NCI-H2227 (cell line): Measurements from ENCODE around the gene AIF1L.

Experiments used
- DNase-seq: peaks from one replicate; lab custom pipeline; 2025; ENCODE audit not compliant: unreplicated experiment; lab: John Stamatoyannopoulos, UW

The AIF1L gene

DNA sequence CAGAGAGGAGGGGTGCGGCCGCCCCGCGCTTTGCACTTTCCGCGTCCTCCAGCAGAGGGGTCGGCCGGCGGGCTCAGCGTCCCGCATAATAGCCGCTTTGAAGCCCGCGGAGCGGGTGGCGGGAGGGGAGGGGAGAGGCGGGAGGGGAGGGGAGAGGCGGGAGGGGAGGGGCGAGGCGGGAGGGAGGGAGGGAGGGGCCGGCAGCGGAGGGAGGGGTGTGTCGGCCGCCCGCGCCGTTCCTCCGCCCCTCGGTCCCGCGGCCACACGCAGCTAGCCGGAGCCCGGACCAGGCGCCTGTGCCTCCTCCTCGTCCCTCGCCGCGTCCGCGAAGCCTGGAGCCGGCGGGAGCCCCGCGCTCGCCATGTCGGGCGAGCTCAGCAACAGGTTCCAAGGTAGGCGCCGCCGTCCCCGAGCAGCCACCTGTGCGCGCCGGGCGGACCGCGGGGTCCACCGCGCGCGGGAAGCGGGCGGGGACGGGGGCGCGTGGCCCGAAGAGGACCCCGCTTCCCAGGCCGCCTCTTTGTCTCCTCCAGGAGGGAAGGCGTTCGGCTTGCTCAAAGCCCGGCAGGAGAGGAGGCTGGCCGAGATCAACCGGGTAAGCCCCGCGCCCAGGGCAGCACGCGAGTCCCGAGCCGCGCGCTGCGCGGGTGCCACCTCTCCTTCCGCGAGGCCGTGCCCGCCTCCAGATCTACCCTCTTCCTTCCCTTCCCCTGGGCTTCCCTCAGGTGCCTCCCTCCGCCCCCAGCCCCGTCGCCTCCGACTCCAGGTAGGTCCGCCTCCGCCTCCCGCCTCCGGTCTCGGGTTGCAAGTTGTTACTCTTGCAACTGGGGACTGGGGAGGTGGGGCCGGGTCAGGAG is at the start of gene AIF1L:
AIF1L (plus strand) TSS at position 263 of the 857 bp plus-strand sequence; CDS start at position 362, 99 bp downstream.
- peak; percentile 69 for DNase-seq

DNA sequence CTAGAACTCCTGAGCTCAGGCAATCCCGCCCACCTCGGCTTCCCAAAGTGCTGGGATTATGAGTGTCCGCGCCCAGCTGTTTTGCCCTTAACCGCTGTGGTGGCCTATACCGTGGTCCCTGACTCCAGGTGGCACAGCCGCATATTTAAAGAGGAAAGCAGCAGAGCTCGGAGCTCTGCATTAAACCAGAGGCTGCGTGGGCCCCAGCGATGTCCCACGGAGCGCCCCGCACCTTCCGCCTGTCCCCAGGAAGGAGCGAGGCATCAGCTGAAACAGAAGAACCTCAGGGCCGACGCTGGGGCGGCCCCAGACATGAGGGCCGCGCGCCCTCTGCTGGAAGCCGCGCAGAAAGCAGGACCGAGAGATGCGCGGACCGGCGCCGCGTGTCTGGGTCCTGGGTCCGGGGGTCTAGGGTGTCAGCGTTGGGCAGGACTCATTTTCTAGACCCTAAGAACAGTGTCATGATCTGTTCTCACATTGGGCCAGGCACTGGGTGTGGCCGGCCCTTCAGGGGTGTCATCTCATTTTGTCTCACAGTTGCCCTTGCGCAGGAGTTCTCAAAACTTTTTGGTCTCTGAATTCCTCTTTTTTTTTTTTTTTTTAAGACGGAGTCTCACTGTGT is 49.6 kb upstream of the AIF1L start:
- DNase-seq, result peak; percentile 75

DNA sequence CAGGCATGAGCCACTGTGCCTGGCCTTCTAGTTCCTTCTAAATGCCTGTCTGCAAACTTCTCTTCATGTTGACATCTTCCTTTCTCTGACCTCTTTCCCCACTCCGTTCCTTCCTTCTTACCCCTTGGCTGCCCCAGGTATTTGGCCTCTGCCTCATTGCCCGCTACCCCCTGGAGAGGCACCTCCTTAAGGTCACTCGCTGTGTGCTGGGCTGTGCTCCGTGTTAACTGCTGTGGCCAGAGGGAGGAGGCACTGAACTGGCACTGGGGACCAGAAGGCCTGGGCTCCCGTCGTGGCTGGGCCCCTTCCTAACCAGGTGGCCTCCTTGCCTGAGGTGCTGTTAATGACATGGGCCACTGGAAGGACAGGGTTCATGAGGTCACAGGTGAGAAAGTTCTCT is 48.0 kb upstream of the AIF1L start:
- no peak for DNase-seq

DNA sequence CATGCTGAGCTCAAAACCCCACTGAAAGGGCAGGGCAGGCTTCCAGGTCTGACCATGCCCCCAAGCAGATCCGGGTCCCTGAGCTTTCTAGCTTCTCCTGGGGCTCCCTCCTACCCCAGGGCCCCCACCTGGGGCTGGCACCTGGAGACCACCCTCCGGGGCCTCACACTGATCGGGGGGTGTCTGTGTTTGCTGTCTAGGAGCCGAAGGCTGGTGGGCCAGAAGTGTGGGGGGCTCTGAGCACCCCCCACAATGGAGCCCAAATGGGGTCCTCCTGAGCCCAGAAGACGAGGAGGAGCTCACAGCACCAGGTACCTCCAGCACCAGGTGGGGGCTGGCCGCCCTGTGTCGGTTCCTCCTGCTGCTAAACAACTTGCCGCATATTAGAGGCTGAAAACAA is 47.5 kb upstream of the AIF1L start:
- no peak for DNase-seq

DNA sequence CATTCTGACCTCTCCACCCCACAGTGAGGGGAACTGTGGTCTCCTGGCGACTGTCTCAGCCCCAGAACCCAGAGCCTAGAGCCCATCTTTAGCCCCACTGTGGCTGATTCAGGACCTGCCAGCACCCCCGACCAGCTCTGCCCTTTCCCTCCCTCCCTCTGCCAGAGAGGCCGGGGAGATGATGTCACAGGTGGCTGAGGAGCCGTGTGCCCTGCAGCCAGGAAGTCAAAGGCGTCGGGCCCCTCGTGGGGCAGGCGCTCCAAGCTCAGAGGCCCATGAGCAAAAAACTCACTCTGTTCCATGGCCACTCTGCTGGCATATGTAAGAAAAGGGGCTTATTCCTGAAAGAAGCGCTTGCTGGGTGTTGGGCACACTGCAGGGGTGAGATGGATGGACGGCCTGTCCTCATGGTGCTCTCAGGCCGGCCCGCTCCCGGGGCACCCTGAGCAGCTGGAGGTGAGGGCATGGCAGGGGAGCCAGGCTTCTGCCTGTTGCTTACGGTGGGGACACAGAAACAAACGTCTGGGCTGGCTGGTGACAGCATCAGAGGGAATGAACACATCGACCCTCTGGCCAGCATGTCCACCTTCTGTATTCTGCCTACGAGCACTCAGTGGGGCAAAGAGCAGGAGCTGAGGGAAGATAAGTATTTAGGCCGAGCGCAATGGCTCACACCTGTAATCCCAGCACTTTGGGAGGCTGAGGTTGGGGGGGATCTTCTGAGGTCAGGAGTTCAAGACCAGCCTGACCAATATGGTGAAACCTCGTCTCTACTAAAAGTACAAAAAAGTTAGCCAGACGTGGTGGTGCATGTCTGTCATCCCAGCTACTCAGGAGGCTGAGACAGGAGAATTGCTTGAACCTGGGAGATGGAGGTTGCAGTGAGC is 46.3 kb upstream of the AIF1L start:
- no peak for DNase-seq

DNA sequence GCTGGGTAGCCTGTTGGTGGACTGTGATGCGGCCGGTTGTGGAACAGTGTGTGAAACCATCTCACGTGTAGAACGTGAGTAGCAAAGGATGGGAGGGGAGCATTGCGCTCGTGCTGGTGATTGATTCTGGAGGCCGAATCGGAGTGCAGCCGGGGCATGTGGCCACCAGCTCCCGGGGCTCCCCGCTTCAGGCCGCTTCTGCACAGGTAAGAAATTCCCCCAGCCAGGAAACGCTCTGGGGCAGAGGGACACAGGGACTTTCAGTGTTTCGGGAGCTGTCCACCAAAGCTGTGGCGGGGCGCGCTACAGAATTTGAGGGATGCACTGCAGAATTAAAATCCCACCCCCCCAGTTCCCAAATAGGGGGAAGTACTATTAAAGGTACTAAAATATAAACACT is 45.5 kb upstream of the AIF1L start:
- DNase-seq, result no peak

DNA sequence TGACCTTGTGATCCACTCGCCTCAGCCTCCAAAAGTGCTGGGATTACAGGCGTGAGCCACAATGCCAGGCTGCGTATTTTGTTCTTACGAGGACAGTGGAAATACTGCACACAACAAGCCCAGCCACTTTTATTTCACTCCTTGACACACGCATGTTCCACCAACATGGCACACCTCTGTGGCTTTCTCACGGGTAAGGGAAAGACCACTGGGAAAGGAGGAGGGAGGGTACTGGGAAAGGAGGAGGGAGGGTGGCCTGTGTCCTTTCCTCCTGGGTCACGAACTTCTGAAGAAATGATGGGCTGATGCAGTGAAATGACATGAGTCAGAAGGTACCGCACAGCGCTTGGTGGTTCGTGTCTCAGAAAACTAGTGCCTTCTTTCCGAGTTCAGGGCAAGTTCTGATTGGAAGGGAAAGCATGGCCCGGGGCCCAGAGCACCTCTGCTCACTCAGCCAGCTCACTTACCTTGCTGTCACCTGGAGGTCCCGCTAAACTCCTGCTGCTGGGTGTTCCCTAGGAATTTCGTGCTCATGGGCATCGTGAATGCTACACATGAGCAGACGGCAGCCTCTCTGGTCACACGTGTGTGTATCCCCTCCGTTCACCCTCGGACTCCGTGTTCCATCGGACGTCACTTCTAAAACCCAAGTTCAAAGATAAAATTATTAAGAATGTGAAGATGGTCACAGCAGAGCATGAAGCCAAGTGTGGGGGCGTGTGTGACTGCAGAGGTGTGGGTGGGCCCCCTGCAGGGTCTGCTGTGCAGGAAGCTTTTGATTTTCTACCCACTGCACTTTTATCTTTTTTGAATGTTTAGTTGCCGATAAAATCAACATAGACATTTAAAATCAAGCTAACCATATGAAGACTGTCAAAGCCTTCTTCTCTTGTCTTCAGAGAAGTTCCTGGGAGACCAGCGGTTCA is 44.5 kb upstream of the AIF1L start:
- DNase-seq, result no peak

DNA sequence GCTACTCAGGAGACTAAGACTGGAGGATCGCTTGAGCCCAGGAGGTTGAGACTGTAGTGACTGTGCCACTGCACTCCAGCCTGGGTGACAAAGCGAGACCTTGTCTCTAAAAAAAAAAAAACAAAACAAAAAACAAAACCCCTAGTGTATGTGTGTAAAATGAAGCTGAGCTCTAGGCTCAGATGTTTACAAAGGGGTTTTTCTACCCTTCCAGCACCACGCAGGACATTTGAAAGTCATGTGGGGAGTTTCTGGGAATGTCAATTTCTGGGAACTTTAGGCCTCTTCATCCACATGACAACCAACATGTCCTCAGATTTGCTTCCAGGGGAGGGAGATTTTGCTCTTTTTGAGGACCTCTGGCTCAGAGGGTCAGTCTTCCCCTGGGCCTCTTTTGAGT is 42.4 kb upstream of the AIF1L start:
- DNase-seq, result no peak

DNA sequence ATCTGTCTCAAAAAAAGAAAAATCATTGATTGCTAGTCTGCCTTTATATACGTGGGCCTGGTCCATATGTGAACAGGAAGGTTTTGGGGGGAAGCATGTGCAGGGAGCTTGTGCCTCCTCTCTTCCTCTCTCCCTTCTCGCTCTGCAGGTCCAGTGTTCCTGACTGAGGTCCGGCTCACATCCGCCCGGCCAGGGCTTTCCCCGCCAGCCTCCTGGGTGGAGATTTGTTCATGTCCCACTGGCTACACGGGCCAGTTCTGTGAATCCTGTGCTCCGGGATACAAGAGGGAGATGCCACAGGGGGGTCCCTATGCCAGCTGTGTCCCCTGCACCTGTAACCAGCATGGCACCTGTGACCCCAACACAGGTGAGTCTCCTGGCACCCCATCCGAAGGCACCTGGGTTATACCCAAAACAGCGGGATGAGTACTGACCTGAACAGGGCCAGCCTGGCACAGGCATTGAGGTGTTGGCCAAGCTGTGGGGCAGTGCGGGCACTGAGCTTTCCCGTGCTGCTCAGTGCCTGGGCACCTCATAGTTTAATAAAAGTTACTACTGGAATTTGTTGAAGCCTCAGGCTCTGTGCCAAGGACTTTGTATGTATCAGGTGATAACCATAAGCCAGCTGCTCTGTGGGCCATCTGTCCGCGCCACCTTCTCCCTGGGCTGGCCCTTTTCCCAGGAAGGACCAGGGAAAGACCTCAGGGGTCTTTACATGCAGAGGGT is 39.4 kb upstream of the AIF1L start:
- no peak for DNase-seq

DNA sequence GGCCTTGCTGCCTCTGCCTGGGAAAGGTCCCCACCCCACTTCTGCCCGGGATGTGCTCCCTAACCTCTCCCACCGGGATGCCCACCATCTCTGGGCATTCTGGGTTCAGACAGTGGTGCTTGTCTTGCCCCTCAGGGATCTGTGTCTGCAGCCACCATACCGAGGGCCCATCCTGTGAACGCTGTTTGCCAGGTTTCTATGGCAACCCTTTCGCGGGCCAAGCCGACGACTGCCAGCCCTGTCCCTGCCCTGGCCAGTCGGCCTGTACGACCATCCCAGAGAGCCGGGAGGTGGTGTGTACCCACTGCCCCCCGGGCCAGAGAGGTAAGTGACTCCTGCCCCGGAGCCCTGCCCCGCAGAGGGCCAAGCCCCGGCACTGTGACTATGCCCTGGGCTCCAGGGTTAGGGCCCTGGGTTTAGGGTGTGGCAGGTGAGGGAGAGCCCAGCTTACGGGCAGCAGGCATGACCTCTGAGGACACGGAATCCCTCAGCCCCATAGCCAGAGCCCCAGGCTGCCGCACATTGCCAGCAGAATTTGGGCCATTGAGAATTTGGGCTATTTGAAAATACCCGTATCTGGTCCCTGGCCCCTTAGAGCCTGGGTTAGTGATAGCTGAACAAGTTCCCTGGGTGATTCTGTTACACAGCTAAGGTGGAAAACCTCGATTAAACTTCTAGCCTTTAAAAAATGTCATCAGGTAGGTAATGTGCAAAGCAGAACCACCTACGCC is 35.3 kb upstream of the AIF1L start:
- no peak for DNase-seq

DNA sequence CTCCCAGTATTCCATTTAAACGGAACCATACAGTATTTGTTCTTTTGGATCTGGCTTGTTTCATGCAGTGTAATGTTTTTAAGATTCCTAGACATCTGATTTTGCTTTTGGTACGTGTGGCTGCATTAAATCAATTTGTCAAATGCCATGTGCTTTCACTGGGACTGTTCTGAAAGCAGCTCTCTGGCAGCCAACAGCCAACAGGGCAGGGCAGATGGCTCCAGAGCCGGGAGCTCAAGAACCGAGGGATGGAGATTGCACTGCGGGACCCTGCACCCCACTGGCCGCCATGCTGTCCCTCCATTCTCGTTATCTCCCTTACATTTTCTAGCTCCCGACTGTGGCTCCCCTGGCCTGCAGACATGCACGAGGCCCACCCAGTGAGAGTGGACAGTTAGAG is 33.4 kb upstream of the AIF1L start:
- no peak for DNase-seq

DNA sequence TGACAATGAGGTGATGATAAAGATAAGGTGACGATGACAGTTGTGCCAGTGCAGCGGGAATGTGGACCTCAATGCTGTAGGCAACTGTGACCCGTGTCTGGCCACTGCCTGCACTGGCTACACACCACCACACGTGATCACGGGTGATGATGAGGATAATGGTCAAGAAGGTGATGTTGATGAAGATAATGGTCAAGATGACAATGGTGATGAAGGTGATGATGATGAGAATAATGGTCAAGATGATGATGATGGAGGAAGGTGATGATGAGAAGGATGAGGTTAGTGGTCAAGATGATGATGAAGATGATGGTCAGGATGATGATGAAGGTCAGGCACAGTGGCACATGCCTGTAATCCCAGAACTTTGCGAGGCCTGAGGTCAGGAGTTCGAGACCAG is 30.7 kb upstream of the AIF1L start:
- DNase-seq, result no peak

DNA sequence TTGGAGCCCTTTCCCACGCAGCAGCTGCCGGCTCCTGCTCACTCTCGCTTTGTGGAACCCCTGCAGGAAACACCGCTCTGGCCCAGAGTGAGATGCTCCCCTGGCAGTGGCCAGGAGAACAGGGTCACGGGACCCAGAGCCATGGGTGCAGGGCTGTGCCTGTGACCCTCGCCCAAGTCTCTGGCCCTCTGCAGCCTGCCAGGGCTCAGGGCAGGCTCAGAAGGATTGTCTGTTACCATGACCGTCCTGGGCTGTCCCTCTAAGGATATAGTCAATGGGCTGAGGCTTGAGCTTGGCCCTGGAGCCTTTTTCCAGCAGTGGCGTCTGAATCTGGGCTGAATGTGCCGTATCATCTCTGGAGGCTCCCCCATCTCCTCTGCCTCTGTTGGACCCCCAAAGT is 28.7 kb upstream of the AIF1L start:
- DNase-seq, result no peak

DNA sequence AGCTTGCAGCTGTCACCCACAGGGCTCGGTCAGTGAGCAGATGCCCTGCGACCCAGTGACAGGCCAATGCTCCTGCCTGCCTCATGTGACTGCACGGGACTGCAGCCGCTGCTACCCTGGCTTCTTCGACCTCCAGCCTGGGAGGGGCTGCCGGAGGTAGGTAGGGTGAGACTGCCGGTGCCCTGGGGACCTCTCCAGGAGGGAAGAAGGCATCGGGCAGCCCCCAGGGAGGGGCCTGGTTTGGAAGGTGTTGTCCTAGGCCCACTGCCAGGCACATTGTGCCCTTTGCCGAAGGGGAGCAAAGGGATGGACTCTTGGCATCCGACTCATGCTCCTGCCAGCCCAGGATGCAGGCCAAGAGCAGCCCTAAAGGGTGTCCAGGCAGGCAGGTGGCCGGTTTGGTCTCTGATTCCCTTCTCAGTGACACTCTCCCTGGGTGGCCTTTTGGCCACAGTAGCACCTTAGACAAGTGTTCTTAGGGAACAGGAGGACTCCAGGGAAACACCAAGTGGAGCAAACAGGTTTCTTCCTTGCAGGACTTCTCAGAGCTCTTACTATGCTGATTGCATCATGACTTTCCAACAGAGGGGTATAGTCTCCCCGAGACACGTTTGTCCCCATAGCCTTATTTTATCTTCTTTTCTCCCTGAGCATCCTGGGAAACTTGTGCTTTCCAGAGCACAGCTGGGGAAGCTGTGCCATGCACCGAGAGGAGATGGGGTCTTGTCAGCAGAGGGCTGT is 28.1 kb upstream of the AIF1L start:
- DNase-seq, result no peak

DNA sequence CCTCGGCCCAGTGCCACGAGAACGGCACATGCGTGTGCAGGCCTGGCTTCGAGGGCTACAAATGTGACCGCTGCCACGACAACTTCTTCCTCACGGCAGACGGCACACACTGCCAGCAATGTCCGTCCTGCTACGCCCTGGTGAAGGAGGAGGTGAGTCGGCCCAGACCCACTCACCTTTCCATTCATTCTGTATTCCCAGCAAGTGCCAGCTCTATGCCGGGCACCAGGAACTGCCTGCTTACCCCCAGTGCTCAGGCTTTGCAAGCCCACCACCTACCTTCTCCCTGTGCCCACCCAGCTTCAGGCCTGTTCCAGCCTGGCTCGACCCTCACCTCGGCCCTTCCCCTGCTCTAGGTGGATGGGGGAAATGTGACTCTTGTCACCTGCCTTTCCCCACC is 26.6 kb upstream of the AIF1L start:
- DNase-seq, result no peak

DNA sequence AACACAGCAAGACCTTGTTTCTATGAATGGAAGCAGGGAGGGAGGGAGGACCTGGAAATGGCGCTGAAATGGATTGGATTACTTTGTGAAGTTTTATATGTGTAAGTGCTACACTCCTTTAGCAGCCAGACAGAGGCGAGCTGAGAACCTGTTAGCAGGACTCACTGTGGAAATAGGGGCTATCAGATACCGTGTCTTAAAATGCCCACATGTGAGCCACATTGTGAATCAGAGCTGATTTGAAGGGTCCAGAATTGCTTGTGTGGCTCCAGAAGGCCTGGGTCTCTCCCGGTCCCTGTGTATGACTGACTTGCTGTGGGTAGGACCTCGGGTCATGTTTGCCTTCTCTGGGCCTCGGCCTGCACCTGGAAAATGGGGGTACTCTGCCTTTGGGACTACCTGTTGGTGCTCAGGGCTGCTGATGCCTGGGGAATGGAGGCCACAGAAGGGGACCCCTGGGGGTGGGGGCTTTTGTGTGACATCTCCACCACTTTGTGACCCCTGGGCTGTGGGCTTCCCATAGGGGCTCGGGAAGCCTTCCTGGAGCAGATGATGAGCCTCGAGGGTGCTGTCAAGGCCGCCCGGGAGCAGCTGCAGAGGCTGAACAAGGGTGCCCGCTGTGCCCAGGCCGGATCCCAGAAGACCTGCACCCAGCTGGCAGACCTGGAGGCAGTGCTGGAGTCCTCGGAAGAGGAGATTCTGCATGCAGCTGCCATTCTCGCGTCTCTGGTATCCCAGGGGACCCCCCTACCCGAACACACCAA is 24.0 kb upstream of the AIF1L start:
- no peak for DNase-seq

DNA sequence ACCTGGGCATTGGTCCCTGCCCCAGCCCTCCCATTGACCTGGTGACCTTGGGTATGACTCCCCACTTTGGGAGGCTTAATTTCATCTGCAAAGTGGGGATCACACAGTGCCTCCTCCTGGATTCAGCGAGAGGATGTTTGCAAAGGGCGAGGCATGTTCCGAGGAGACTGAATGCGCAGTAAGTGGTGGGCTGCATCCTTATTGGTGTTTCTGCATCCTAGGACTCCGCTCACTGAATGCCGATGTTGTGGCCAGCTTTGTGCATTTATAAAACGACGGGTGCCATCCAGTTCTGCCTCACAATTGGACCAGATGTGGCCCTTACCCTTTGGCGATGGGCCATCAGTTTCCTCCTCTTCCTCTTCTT is 23.5 kb upstream of the AIF1L start:
- DNase-seq, result no peak
